K562 (cell line): ENCODE measurements around the gene FADS1. TPM values are rescaled to one million over a fixed set of nuclear protein-coding genes. Genes with fewer than 3 reads are reported as not detected.

Source experiments
- CCNT2 ChIP-seq: IDR thresholded peaks from 2 replicates; pipeline ENCODE4 v1.6.1; 2011; ENCODE audit warnings: borderline replicate concordance, low read depth, mild to moderate bottlenecking, moderate library complexity, mixed read lengths, low read length; ENCODE audit not compliant: insufficient read length; ENCODE audit errors: extremely low read depth
- CHD1 ChIP-seq: fragments of 200-600 bp; sonication (generic); IDR thresholded peaks from one replicate; pipeline ENCODE4 v1.6.1; 2012; ENCODE audit warnings: mild to moderate bottlenecking, moderate library complexity, low read length, inconsistent platforms
- MCM7 ChIP-seq, 2 experiments: fragments of 450-650 bp; IDR thresholded peaks; 2 replicates each; pipeline ENCODE4 v1.6.1; 2016 to 2018
- MYNN ChIP-seq, 2 experiments: sonication (generic); formaldehyde crosslinking in 1 of 2; IDR thresholded peaks; 2 replicates each; pipeline versions ENCODE4 v1.5.0 to v1.6.1; 2016 to 2020; ENCODE audit warnings: antibody characterized with exemption in 1 of 2, missing genetic modification reagents in 1 of 2
- NCOR1 ChIP-seq: fragments of 450-650 bp; IDR thresholded peaks from 2 replicates; pipeline ENCODE4 v1.6.1; 2016; ENCODE audit warnings: mild to moderate bottlenecking, moderate library complexity
- PHTF2 ChIP-seq: fragments of 250-450 bp; sonication (Bioruptor Pico); IDR thresholded peaks from 2 replicates; pipeline ENCODE4 v1.5.0; 2021; ENCODE audit warnings: mild to moderate bottlenecking
- TBP ChIP-seq: optimal IDR thresholded peaks from 2 replicates; pipeline ENCODE3; 2011; ENCODE audit warnings: low read depth, low read length, improper control_type of control experiment
- WHSC1 ChIP-seq: IDR thresholded peaks from one replicate; pipeline ENCODE4 v1.6.1; 2012; ENCODE audit warnings: low read length, control low read depth, inconsistent platforms
- ZNF143 ChIP-seq: sonication (generic); formaldehyde crosslinking; IDR thresholded peaks from 2 replicates; pipeline ENCODE4 v1.9.0; 2022; ENCODE audit warnings: mild to moderate bottlenecking, missing genetic modification reagents
- ZNF507 ChIP-seq: conservative IDR thresholded peaks from 2 replicates; pipeline ENCODE4 v1.6.1; 2017; ENCODE audit warnings: missing genetic modification characterization, missing compliant biosample characterization
- polyA plus RNA-seq, 8 experiments: library from polyadenylated mRNA; depleted of rRNA in 4 of 8; stranded (reverse) in 5 of 8; unstranded in 3 of 8; fragments of >200 nt; fragmentation: Nextera tagmentation in 2 of 8; fragmentation: Illumina TruSeq in 1 of 8; extraction: Ambion mirVana in 2 of 8; extraction: Trizol in 1 of 8; gene quantifications; 2 replicates each; pipeline versions ENCODE4 v1.2.1 to v1.2.3, GENCODE V29; 2011 to 2014; ENCODE audit warnings: inconsistent platforms in 1 of 8, missing spikeins in 1 of 8
- total RNA-seq, 7 experiments: library from RNA; depleted of rRNA in 6 of 7; stranded (reverse); fragments of >200 nt in 6 of 7; fragmentation: Illumina TruSeq in 2 of 7; extraction: Trizol in 2 of 7; gene quantifications; 2 replicates each; pipeline versions ENCODE4 v1.2.1 to v1.2.3, GENCODE V29; 2011 to 2021; ENCODE audit warnings: low replicate concordance in 1 of 7
- TF ChIP-seq, protein P1 (sequence below): IDR thresholded peaks from 2 replicates; pipeline ENCODE4 v1.6.1; 2016; ENCODE audit warnings: missing genetic modification characterization, missing compliant biosample characterization
- TF ChIP-seq, protein P2 (sequence below), 2 experiments: IDR thresholded peaks; 2 replicates each; pipeline ENCODE4 v1.6.1; 2011; ENCODE audit warnings: borderline replicate concordance in 1 of 2, control low read depth in 1 of 2, low read depth in 1 of 2, low read length in 1 of 2, mild to moderate bottlenecking in 1 of 2, mixed read lengths in 1 of 2, moderate library complexity in 1 of 2; ENCODE audit not compliant: insufficient read depth in 1 of 2, insufficient read length in 1 of 2, poor library complexity in 1 of 2, severe bottlenecking in 1 of 2; ENCODE audit errors: extremely low read depth in 1 of 2
- TF ChIP-seq, protein P3 (sequence below): fragments of 250-450 bp; sonication (Bioruptor Pico); IDR thresholded peaks from 2 replicates; pipeline ENCODE4 v1.8.0; 2022; ENCODE audit warnings: moderate library complexity, mild to moderate bottlenecking, inconsistent platforms

Gene FADS1
- total and polyA plus RNA-seq, 9 of the 15 experiments (the other 6 are each of a cell fraction or from before 2014, with no cell fraction given), result 110 to 864 (median 364) TPM

DNA sequence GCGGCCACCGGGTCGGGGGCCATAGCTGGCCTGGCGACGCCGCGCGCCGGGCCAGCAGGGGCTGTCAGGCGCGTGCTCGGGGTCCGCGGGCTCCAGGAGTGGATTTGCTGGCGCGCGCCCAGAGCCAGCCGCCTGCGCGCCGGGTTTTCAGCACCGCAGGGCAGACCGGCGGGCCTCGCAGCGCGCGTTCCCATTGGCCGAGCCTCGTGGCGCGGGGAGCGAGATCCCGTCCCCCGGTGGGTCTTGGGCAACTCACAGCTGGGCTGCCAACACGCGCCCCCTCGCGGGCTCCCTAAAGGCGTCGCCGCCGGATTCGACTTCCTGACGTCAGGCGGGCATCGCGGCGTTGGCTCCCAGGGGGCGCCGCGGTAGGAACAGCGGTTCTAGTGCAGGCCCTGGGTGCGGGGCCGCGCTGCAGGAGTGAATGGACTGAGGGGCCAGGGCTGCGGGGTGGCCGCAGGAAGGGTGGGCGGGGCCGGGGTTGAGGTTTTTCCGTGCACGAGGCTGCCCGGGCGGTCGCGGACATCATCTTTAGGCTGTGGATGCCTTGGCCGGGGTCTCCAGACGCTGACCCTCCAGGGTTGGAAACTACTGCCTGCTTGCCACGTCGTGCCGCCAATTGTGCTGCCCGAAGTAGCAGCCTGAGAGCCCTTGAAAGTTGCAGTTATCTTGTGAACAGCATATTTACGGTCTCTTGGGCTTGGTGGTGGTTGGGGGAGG is at the start of gene FADS1 (continued):
- peak; percentile 82 for TF ChIP-seq CCNT2
- TF ChIP-seq, protein P1, sequence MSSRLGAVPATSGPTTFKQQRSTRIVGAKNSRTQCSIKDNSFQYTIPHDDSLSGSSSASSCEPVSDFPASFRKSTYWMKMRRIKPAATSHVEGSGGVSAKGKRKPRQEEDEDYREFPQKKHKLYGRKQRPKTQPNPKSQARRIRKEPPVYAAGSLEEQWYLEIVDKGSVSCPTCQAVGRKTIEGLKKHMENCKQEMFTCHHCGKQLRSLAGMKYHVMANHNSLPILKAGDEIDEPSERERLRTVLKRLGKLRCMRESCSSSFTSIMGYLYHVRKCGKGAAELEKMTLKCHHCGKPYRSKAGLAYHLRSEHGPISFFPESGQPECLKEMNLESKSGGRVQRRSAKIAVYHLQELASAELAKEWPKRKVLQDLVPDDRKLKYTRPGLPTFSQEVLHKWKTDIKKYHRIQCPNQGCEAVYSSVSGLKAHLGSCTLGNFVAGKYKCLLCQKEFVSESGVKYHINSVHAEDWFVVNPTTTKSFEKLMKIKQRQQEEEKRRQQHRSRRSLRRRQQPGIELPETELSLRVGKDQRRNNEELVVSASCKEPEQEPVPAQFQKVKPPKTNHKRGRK (tag), result no peak
- no peak for TF ChIP-seq ZNF507 (tag)
- peak; percentile 98 for TF ChIP-seq MYNN (IDR thresholded peaks at IDR 0.05)
- TF ChIP-seq MYNN (CRISPR knock-in tag; IDR thresholded peaks at IDR 0.05), result no peak
- TF ChIP-seq, protein P2, sequence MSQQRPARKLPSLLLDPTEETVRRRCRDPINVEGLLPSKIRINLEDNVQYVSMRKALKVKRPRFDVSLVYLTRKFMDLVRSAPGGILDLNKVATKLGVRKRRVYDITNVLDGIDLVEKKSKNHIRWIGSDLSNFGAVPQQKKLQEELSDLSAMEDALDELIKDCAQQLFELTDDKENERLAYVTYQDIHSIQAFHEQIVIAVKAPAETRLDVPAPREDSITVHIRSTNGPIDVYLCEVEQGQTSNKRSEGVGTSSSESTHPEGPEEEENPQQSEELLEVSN (IDR thresholded peaks at IDR 0.05; ENCODE audit: borderline replicate concordance in 1 of 2, extremely low read depth in 1 of 2, insufficient read depth in 1 of 2, insufficient read length in 1 of 2, low read depth in 1 of 2, low read length in 1 of 2, poor library complexity in 1 of 2, severe bottlenecking in 1 of 2), result peak; percentile 90 to 91
- TF ChIP-seq PHTF2 (CRISPR knock-in tag), result no peak
- peak; percentile 68 for TF ChIP-seq ZNF143 (CRISPR knock-in tag)
- peak; percentile 61; the same call in 1 of the 2 replicates for TF ChIP-seq NCOR1
- TF ChIP-seq, protein P3, sequence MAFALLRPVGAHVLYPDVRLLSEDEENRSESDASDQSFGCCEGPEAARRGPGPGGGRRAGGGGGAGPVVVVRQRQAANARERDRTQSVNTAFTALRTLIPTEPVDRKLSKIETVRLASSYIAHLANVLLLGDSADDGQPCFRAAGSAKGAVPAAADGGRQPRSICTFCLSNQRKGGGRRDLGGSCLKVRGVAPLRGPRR, result no peak
- no peak for TF ChIP-seq WHSC1
- peak; percentile 79 for TF ChIP-seq TBP
- no peak for TF ChIP-seq MCM7 (IDR thresholded peaks at IDR 0.05)
- no peak for TF ChIP-seq CHD1
